ENCODE measurements around the gene PRR30. TPM values are rescaled to one million over a fixed set of nuclear protein-coding genes. Genes with fewer than 3 reads are reported as not detected.

Gene PRR30
- total and polyA plus RNA-seq, 10 of the 15 experiments (the other 5 are each of a cell fraction or from before 2014, with no cell fraction given): not detected

GRCh38 chr2:27095427-27095744 is 43.8 kb downstream of the PRR30 start (continued):
- TF ChIP-seq ETV6 (conservative IDR thresholded peaks at IDR 0.05 in 1 of 2, IDR thresholded peaks at IDR 0.05 in 1 of 2; ENCODE audit: borderline replicate concordance in 1 of 2, low read depth in 1 of 2): no peak
- no peak for TF ChIP-seq SREBF2 (IDR thresholded peaks at IDR 0.05; ENCODE audit: low read length)
- TF ChIP-seq ZBTB33 (IDR thresholded peaks at IDR 0.05): no peak
- TF ChIP-seq KLF5 (IDR thresholded peaks at IDR 0.05; ENCODE audit: partially characterized antibody): no peak
- TF ChIP-seq POU2F2 (IDR thresholded peaks at IDR 0.05; ENCODE audit: borderline replicate concordance, low read depth, low read length): no peak
- TF ChIP-seq HDAC6 (IDR thresholded peaks at IDR 0.05; ENCODE audit: unreplicated experiment): no peak
- no peak for TF ChIP-seq ZBTB40 (IDR thresholded peaks at IDR 0.05; ENCODE audit: borderline replicate concordance)
- no peak for TF ChIP-seq STAT3 (IDR thresholded peaks at IDR 0.05; ENCODE audit: low read depth, low read length)
- no peak for TF ChIP-seq MLLT1 (IDR thresholded peaks at IDR 0.05)
- TF ChIP-seq RFX5 (IDR thresholded peaks at IDR 0.05; ENCODE audit: low read depth, low read length): no peak
- TF ChIP-seq, protein P1, sequence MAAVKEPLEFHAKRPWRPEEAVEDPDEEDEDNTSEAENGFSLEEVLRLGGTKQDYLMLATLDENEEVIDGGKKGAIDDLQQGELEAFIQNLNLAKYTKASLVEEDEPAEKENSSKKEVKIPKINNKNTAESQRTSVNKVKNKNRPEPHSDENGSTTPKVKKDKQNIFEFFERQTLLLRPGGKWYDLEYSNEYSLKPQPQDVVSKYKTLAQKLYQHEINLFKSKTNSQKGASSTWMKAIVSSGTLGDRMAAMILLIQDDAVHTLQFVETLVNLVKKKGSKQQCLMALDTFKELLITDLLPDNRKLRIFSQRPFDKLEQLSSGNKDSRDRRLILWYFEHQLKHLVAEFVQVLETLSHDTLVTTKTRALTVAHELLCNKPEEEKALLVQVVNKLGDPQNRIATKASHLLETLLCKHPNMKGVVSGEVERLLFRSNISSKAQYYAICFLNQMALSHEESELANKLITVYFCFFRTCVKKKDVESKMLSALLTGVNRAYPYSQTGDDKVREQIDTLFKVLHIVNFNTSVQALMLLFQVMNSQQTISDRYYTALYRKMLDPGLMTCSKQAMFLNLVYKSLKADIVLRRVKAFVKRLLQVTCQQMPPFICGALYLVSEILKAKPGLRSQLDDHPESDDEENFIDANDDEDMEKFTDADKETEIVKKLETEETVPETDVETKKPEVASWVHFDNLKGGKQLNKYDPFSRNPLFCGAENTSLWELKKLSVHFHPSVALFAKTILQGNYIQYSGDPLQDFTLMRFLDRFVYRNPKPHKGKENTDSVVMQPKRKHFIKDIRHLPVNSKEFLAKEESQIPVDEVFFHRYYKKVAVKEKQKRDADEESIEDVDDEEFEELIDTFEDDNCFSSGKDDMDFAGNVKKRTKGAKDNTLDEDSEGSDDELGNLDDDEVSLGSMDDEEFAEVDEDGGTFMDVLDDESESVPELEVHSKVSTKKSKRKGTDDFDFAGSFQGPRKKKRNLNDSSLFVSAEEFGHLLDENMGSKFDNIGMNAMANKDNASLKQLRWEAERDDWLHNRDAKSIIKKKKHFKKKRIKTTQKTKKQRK (IDR thresholded peaks at IDR 0.05; ENCODE audit: low read depth, low read length): no peak

All from GM12878 (cell line).